Testis (tissue), 3 donors: Measurements from ENCODE around the gene TMOD4. TPM values are rescaled to one million over a fixed set of nuclear protein-coding genes. Genes with fewer than 3 reads are reported as not detected.
A peak's percentile ranks its signal among the peaks of the same experiment; 100 is the strongest.

Experiments used
- DNase-seq: peaks from one replicate; pipeline ENCODE4 v3.0.0-alpha.2; 2019
- H3K27ac ChIP-seq, 2 donors: fragments of 200-600 bp; sonication (generic); one replicate each; pipeline ENCODE4 v1.5.1; 2019
- H3K27me3 ChIP-seq: fragments of 200-600 bp; sonication (generic); one replicate; pipeline ENCODE4 v1.5.1; 2019
- H3K36me3 ChIP-seq: fragments of 200-600 bp; sonication (generic); one replicate; pipeline ENCODE4 v1.5.1; 2017; ENCODE audit warnings: low read depth; ENCODE audit errors: missing control alignments
- H3K4me1 ChIP-seq: fragments of 200-600 bp; sonication (generic); one replicate; pipeline ENCODE4 v1.5.1; 2019
- H3K4me3 ChIP-seq, 2 donors: fragments of 200-600 bp; sonication (generic); one replicate each; pipeline ENCODE4 v1.5.1; 2017 to 2019
- H3K9me3 ChIP-seq: fragments of 200-600 bp; sonication (generic); one replicate; pipeline ENCODE4 v1.5.1; 2017
- POLR2A ChIP-seq: fragments of 450-650 bp; IDR thresholded peaks from one replicate; pipeline ENCODE4 v1.6.1; 2017; ENCODE audit warnings: antibody characterized with exemption, mild to moderate bottlenecking, moderate library complexity
- WGBS, 2 donors: methylation state at CpG; one replicate each; pipeline ENCODE4 v1.1.5; 2018; 5-methylcytosine and 5-hydroxymethylcytosine counted together
- intact Hi-C: fragments of 100-400 bp; cut with DNase I; formaldehyde crosslinking; loops from one replicate; pipeline ENCODE4 v1.15.1; 2023; ENCODE audit warnings: low total_unique reads
- polyA plus RNA-seq: library from polyadenylated mRNA; stranded (reverse); fragments of 350-450 nt; fragmentation: Illumina TruSeq; extraction: RNeasy Lipid Tissue Mini Kit (QIAGEN cat#74804); gene quantifications from one replicate; pipeline ENCODE4 v1.2.3, GENCODE V29; 2014; ENCODE audit warnings: low read depth, low replicate concordance; ENCODE audit not compliant: insufficient read depth
- total RNA-seq, 2 donors: library from RNA; depleted of rRNA; stranded (reverse); fragments of >200 nt; gene quantifications; one replicate each; pipeline ENCODE4 v1.2.3, GENCODE V29; 2016
- TF ChIP-seq, protein P1 (sequence below), 3 experiments: fragments of 450-650 bp in 2 of 3; fragments of 200-600 bp in 1 of 3; sonication (generic) in 1 of 3; IDR thresholded peaks; one replicate each; pipeline ENCODE4 v1.5.1; 2016 to 2019; ENCODE audit warnings: antibody characterized with exemption in 3 of 3, mild to moderate bottlenecking in 2 of 3, moderate library complexity in 1 of 3

TMOD4 gene
- total and polyA plus RNA-seq, 3 donors from 2014 or later, result 2.1 TPM; not detected in 2

DNA sequence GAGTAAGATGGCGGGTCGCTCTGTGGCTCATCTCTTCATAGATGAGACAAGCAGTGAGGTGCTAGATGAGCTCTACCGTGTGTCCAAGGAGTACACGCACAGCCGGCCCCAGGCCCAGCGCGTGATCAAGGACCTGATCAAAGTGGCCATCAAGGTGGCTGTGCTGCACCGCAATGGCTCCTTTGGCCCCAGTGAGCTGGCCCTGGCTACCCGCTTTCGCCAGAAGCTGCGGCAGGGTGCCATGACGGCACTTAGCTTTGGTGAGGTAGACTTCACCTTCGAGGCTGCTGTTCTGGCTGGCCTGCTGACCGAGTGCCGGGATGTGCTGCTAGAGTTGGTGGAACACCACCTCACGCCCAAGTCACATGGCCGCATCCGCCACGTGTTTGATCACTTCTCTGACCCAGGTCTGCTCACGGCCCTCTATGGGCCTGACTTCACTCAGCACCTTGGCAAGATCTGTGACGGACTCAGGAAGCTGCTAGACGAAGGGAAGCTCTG lies 17.0 kb downstream of the TMOD4 start:
- 81 to 84% methylated on average over 19 to 22 of the region's 22 CpGs for WGBS, 2 donors
- no peak for DNase-seq
- Histone ChIP-seq H3K36me3 (no peaks in the 10 kb centered on the region), H3K27ac (no peak overlapping the region), H3K4me1 (peaks cover 4% of the 10 kb centered on the region), H3K4me3 (no peak overlapping the region), H3K9me3 (no peaks in the 10 kb centered on the region), H3K27me3 (no peaks in the 10 kb centered on the region)
- intact Hi-C loops, result no loop called here
- TF ChIP-seq POLR2A, result no peak
- TF ChIP-seq, protein P1, sequence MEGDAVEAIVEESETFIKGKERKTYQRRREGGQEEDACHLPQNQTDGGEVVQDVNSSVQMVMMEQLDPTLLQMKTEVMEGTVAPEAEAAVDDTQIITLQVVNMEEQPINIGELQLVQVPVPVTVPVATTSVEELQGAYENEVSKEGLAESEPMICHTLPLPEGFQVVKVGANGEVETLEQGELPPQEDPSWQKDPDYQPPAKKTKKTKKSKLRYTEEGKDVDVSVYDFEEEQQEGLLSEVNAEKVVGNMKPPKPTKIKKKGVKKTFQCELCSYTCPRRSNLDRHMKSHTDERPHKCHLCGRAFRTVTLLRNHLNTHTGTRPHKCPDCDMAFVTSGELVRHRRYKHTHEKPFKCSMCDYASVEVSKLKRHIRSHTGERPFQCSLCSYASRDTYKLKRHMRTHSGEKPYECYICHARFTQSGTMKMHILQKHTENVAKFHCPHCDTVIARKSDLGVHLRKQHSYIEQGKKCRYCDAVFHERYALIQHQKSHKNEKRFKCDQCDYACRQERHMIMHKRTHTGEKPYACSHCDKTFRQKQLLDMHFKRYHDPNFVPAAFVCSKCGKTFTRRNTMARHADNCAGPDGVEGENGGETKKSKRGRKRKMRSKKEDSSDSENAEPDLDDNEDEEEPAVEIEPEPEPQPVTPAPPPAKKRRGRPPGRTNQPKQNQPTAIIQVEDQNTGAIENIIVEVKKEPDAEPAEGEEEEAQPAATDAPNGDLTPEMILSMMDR (IDR thresholded peaks at IDR 0.05), result no peak

DNA sequence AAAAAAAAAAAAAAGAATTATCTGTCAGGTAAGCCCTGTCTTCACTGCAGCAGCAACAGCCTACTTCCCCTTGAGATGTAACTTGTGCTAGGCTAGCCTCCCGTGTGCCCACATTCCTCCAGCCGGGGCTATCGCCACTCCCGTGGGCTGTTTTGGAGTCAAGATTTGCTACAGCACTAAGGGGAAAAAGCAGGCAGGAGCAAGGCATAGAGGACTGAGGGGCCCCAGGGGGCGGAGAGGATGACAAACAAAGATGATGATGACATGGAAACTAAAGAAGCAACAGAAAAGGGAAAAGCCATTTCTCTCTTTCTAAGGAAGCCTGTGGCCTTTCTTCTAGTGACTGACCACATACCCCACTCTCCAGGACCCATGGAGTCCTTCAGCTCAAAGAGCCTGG lies 17.5 kb downstream of the TMOD4 start:
- H3K27ac ChIP-seq, result no peak overlapping the region
- WGBS, 2 donors, result 71 to 77% methylated on average over 5 of the region's 5 CpGs
- peaks cover 4% of the 10 kb centered on the region for H3K4me1 ChIP-seq
- TF ChIP-seq, protein P1 (IDR thresholded peaks at IDR 0.05), result no peak
- no peak for TF ChIP-seq POLR2A
- H3K27me3 ChIP-seq, result no peaks in the 10 kb centered on the region
- H3K4me3 ChIP-seq, result no peak overlapping the region
- no peaks in the 10 kb centered on the region for H3K36me3 ChIP-seq
- no peaks in the 10 kb centered on the region for H3K9me3 ChIP-seq
- no peak for DNase-seq
- intact Hi-C loops, result no loop called here

GRCh38 chr1:151157067-151157531 lies 18.7 kb downstream of the TMOD4 start:
- Histone ChIP-seq H3K4me1 (peaks cover 4% of the 10 kb centered on the region), H3K36me3 (no peaks in the 10 kb centered on the region), H3K27ac (no peak overlapping the region), H3K9me3 (no peaks in the 10 kb centered on the region), H3K4me3 (no peak overlapping the region), H3K27me3 (no peaks in the 10 kb centered on the region)
- TF ChIP-seq, protein P1 (IDR thresholded peaks at IDR 0.05), result no peak
- no peak for TF ChIP-seq POLR2A
- intact Hi-C loops, result no loop called here
- no peak for DNase-seq
- 85 to 89% methylated on average over 6 of the region's 6 CpGs for WGBS, 2 donors

GRCh38 chr1:151156515-151156819 lies 19.3 kb downstream of the TMOD4 start, which contains the start of gene TNFAIP8L2:
Gene TNFAIP8L2, plus strand, starts transcription at chr1:151156649. Its CDS starts 2,049 bp downstream, at chr1:151158698.
- Histone ChIP-seq H3K4me3 (no peak within 1 kb of the TSS), H3K27ac (peak within 1 kb of the TSS in 1 of 2 donors; percentile 39), H3K27me3 (no peaks in the 10 kb centered on the region), H3K4me1 (peaks cover 4% of the 10 kb centered on the region), H3K9me3 (no peaks in the 10 kb centered on the region), H3K36me3 (no peaks in the 10 kb centered on the region)
- WGBS, 2 donors, result 68 to 77% methylated on average over 4 of the region's 4 CpGs
- DNase-seq, result no peak
- intact Hi-C loops, result no loop called here
- TF ChIP-seq, protein P1 (IDR thresholded peaks at IDR 0.05), result no peak
- no peak for TF ChIP-seq POLR2A

- Histone ChIP-seq H3K9me3 (no peaks in the 10 kb centered on the region), H3K4me1 (peaks cover 46% of the 10 kb centered on the region), H3K27me3 (no peaks in the 10 kb centered on the region), H3K4me3 (peak overlapping the region in 1 of 2 donors; percentile 93), H3K36me3 (no peaks in the 10 kb centered on the region), H3K27ac (peak overlapping the region; percentile 66 to 85)
- TF ChIP-seq, protein P1 (IDR thresholded peaks at IDR 0.05), result no peak
- no peak for TF ChIP-seq POLR2A
- intact Hi-C loops, result no loop called here
- WGBS, 2 donors, result 63 to 74% methylated on average over 2 of the region's 2 CpGs
- DNase-seq, result no peak
Measured at GRCh38 chr1:151147665-151148064, 28.1 kb downstream of the TMOD4 start.
